GM12878 (cell line): ENCODE data around the gene TMPRSS3. TPM values are rescaled to one million over a fixed set of nuclear protein-coding genes. Genes with fewer than 3 reads are reported as not detected.

Experiments
- ATAC-seq: fragments of 200-7000 bp; cut with Tn5 transposase; 3 replicates; pipeline ENCODE4 v1.9.1; 2020; ENCODE audit warnings: mild to moderate bottlenecking, moderate library complexity
- BruUV-seq: library from RNA; stranded (reverse); fragments of 400-500 nt; replicated peaks from 2 replicates; lab custom pipeline; 2021; lab: Mats Ljungman, UMichigan
- CTCF ChIA-PET: fragments of 300-600 bp; sonication (Branson Sonifier 250); formaldehyde crosslinking; extraction: SDS; loops from one replicate; lab custom pipeline; 2021; ENCODE audit warnings: inconsistent platforms; lab: Yijun Ruan, JAX
- POLR2A ChIA-PET: fragments of 350-600 bp; formaldehyde crosslinking; extraction: SDS; loops from one replicate; lab custom pipeline; 2021; ENCODE audit warnings: inconsistent platforms; lab: Charles Lee
- RAD21 ChIA-PET: fragments of 300-600 bp; sonication (Branson Sonifier 250); formaldehyde crosslinking; loops from one replicate; lab custom pipeline; 2023; ENCODE audit warnings: antibody characterized with exemption; ENCODE audit not compliant: unreplicated experiment; lab: Charles Lee
- SMC1A ChIA-PET: fragments of 300-600 bp; sonication (Branson Sonifier 250); formaldehyde crosslinking; loops from one replicate; lab custom pipeline; 2023; ENCODE audit not compliant: unreplicated experiment, uncharacterized antibody; lab: Charles Lee
- DNase-seq: peaks from one replicate; pipeline ENCODE4 v3.0.0-alpha.2; 2011; ENCODE audit warnings: low read depth, low spot score
- FAIRE-seq: peaks from 3 replicates; lab custom pipeline; 2011; peaks lifted over from hg19 to GRCh38; lab: Jason Lieb, UNC
- H2AFZ ChIP-seq: 2 replicates; pipeline ENCODE4 v1.6.0; 2011; ENCODE audit warnings: low read depth, low read length, control low read depth; ENCODE audit not compliant: control insufficient read depth
- H3K27ac ChIP-seq: 2 replicates; pipeline ENCODE4 v1.5.1; 2011; ENCODE audit warnings: control low read depth; ENCODE audit not compliant: control insufficient read depth, insufficient read depth
- H3K27me3 ChIP-seq, 2 experiments: replicated peaks in 1 of 2; 2 replicates each; pipeline versions ENCODE4 v1.6.0 to v1.6.1; 2011; ENCODE audit warnings: low read length in 1 of 2; ENCODE audit not compliant: control insufficient read depth in 2 of 2, insufficient read depth in 2 of 2
- H3K36me3 ChIP-seq, 2 experiments: 2 replicates each; pipeline ENCODE4 v1.5.1; 2011; ENCODE audit warnings: low read length in 1 of 2; ENCODE audit not compliant: control insufficient read depth in 2 of 2, insufficient read depth in 2 of 2
- H3K4me1 ChIP-seq: 2 replicates; pipeline ENCODE4 v1.6.1; 2011; ENCODE audit warnings: mild to moderate bottlenecking, low read length, moderate library complexity, mixed read lengths; ENCODE audit not compliant: control insufficient read depth, insufficient read depth
- H3K4me2 ChIP-seq: 2 replicates; pipeline ENCODE4 v1.6.0; 2011; ENCODE audit warnings: control low read depth; ENCODE audit not compliant: control insufficient read depth, insufficient read depth
- H3K4me3 ChIP-seq: fragments of 200-600 bp; sonication (generic); 2 replicates; pipeline ENCODE4 v1.5.1; 2016
- H3K79me2 ChIP-seq: 2 replicates; pipeline ENCODE4 v1.6.0; 2011; ENCODE audit warnings: low read length; ENCODE audit not compliant: control insufficient read depth, insufficient read depth
- H3K9ac ChIP-seq: 2 replicates; pipeline ENCODE4 v1.8.0; 2011; ENCODE audit warnings: low read length, control low read depth, mixed read lengths; ENCODE audit not compliant: control insufficient read depth, insufficient read depth
- H3K9me3 ChIP-seq: replicated peaks from 3 replicates; pipeline ENCODE4 v1.5.1; 2011; ENCODE audit warnings: mild to moderate bottlenecking, low read length; ENCODE audit not compliant: control insufficient read depth, insufficient read depth
- H4K20me1 ChIP-seq: 2 replicates; pipeline ENCODE4 v1.6.0; 2011; ENCODE audit not compliant: control insufficient read depth, insufficient read depth
- BMI1 ChIP-seq: fragments of 450-650 bp; IDR thresholded peaks from 2 replicates; pipeline ENCODE4 v1.6.1; 2016; ENCODE audit warnings: mild to moderate bottlenecking, moderate library complexity, borderline replicate concordance
- BRCA1 ChIP-seq: IDR thresholded peaks from 2 replicates; pipeline ENCODE4 v1.6.1; 2011; ENCODE audit warnings: low read depth, low read length, improper control_type of control experiment
- CEBPB ChIP-seq, 2 experiments: fragments of 150-350 bp in 1 of 2; IDR thresholded peaks; 2 replicates each; pipeline ENCODE4 v1.6.1; 2012 to 2014; ENCODE audit warnings: low read depth in 2 of 2, low read length in 2 of 2, borderline replicate concordance in 1 of 2, inconsistent platforms in 1 of 2
- EGR1 ChIP-seq, 2 experiments: IDR thresholded peaks; 1 replicate in 1 of 2; 2 replicates in 1 of 2; pipeline ENCODE4 v1.6.1; 2011 to 2012; ENCODE audit warnings: low read depth in 2 of 2, low read length in 2 of 2, borderline replicate concordance in 1 of 2, mild to moderate bottlenecking in 1 of 2, moderate library complexity in 1 of 2
- GATAD2B ChIP-seq: fragments of 450-650 bp; conservative IDR thresholded peaks from 2 replicates; pipeline ENCODE4 v1.6.1; 2017; ENCODE audit warnings: low read depth, mild to moderate bottlenecking, moderate library complexity
- NBN ChIP-seq: fragments of 450-650 bp; IDR thresholded peaks from 2 replicates; pipeline ENCODE4 v1.6.1; 2016
- NFYA ChIP-seq: IDR thresholded peaks from 2 replicates; pipeline ENCODE4 v1.6.1; 2011; ENCODE audit warnings: low read depth, mild to moderate bottlenecking, low read length, improper control_type of control experiment, borderline replicate concordance
- POLR2AphosphoS2 ChIP-seq: IDR thresholded peaks from 2 replicates; pipeline ENCODE4 v1.6.1; 2011; ENCODE audit warnings: low read depth, mild to moderate bottlenecking, low read length, improper control_type of control experiment, moderate library complexity
- SIX5 ChIP-seq: IDR thresholded peaks from 2 replicates; pipeline ENCODE4 v1.6.1; 2011; ENCODE audit warnings: mild to moderate bottlenecking, low read depth, low read length, moderate library complexity; ENCODE audit not compliant: severe bottlenecking
- SKIL ChIP-seq: fragments of 450-650 bp; IDR thresholded peaks from 2 replicates; pipeline ENCODE4 v1.6.1; 2017; ENCODE audit warnings: mild to moderate bottlenecking, low read depth, inconsistent platforms; ENCODE audit not compliant: poor library complexity, severe bottlenecking
- STAT1 ChIP-seq: fragments of 450-650 bp; conservative IDR thresholded peaks from 2 replicates; pipeline ENCODE4 v1.6.1; 2014; ENCODE audit warnings: antibody characterized with exemption, mild to moderate bottlenecking
- STAT3 ChIP-seq: IDR thresholded peaks from 2 replicates; pipeline ENCODE4 v1.6.1; 2011; ENCODE audit warnings: low read depth, low read length, improper control_type of control experiment
- TCF12 ChIP-seq: IDR thresholded peaks from 2 replicates; pipeline ENCODE4 v1.6.1; 2011; ENCODE audit warnings: low read depth, mild to moderate bottlenecking, low read length
- TCF3 ChIP-seq: IDR thresholded peaks from 2 replicates; pipeline ENCODE4 v1.6.1; 2012; ENCODE audit warnings: low read depth, mild to moderate bottlenecking, low read length, borderline replicate concordance; ENCODE audit not compliant: insufficient read depth
- WGBS: methylation state at CpG from one replicate; pipeline ENCODE4 v1.1.6; 2016; ENCODE audit warnings: low lambda C conversion rate; ENCODE audit not compliant: insufficient replicate concordance, insufficient coverage; ENCODE audit errors: missing lambda C conversion rate; 5-methylcytosine and 5-hydroxymethylcytosine counted together
- in situ Hi-C: fragments of 300-500 bp; cut with MboI; formaldehyde crosslinking; loops from 9 replicates; pipeline ENCODE4 v1.14.3; 2018; ENCODE audit warnings: mixed read lengths
- intact Hi-C: fragments of 100-400 bp; cut with micrococcal nuclease; formaldehyde crosslinking; loops from one replicate; pipeline ENCODE4 v1.14.2; 2022; ENCODE audit not compliant: unreplicated experiment
- polyA plus RNA-seq, 11 experiments: library from polyadenylated mRNA; depleted of rRNA in 4 of 11; unstranded in 6 of 11; stranded (reverse) in 5 of 11; fragments of >200 nt; fragmentation: Nextera tagmentation in 4 of 11; fragmentation: Illumina TruSeq in 1 of 11; extraction: Ambion mirVana in 4 of 11; extraction: Trizol in 1 of 11; gene quantifications; 1 replicate in 1 of 11; 2 replicates in 10 of 11; pipeline versions ENCODE4 v1.2.1 to v1.2.3, GENCODE V29; 2011 to 2016; ENCODE audit warnings: inconsistent platforms in 2 of 11, missing spikeins in 2 of 11, low read depth in 1 of 11
- total RNA-seq, 4 experiments: library from RNA; depleted of rRNA in 3 of 4; stranded (reverse); fragments of >200 nt in 3 of 4; fragmentation: Illumina TruSeq in 1 of 4; extraction: Trizol in 1 of 4; gene quantifications; 2 replicates each; pipeline versions ENCODE4 v1.2.1 to v1.2.3, GENCODE V29; 2013 to 2021
- TF ChIP-seq, protein P1 (sequence below): IDR thresholded peaks from 2 replicates; pipeline ENCODE4 v1.6.1; 2012; ENCODE audit warnings: low read depth, low read length, improper control_type of control experiment
- TF ChIP-seq, protein P2 (sequence below): IDR thresholded peaks from 2 replicates; pipeline ENCODE4 v1.6.1; 2012; ENCODE audit warnings: mild to moderate bottlenecking, low read depth, low read length

TMPRSS3 gene
- total and polyA plus RNA-seq, 10 of the 15 experiments (the other 5 are each of a cell fraction or from before 2014, with no cell fraction given): 0.51 to 1.5 (median 0.82) TPM; not detected in 1

- 82% methylated on average over 7 of the region's 7 CpGs for WGBS
- H4K20me1 ChIP-seq: no peaks in the 10 kb centered on the region
- ATAC-seq (no peak), FAIRE-seq (no peak), DNase-seq (no peak)
- peaks cover 21% of the 10 kb centered on the region for H3K4me1 ChIP-seq
- POLR2A ChIA-PET: interaction anchor here (1.4 kb wide), 1 partner anchor 27 kb away, joined by 3 read pairs; no protein-coding TSS in a partner anchor
- in situ Hi-C loops (loop anchor here (5.0 kb wide), 2 partner anchors 68 to 138 kb away; no protein-coding TSS in a partner anchor), intact Hi-C loops (no loop called here)
- SMC1A ChIA-PET: interaction anchor here (1.1 to 2.1 kb wide), 5 partner anchors 20 to 160 kb away, joined by 3 to 8 read pairs (median 5); no protein-coding TSS in a partner anchor
- RAD21 ChIA-PET: interaction anchor here (0.7 to 1.4 kb wide), 2 partner anchors 52 to 135 kb away, joined by 3 read pairs; no protein-coding TSS in a partner anchor
- H3K4me2 ChIP-seq: no peak overlapping the region
- TF ChIP-seq, protein P1, sequence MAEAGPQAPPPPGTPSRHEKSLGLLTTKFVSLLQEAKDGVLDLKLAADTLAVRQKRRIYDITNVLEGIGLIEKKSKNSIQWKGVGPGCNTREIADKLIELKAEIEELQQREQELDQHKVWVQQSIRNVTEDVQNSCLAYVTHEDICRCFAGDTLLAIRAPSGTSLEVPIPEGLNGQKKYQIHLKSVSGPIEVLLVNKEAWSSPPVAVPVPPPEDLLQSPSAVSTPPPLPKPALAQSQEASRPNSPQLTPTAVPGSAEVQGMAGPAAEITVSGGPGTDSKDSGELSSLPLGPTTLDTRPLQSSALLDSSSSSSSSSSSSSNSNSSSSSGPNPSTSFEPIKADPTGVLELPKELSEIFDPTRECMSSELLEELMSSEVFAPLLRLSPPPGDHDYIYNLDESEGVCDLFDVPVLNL: no peak
- TF ChIP-seq NFYA (no peak), POLR2AphosphoS2 (no peak), STAT1 (no peak), BMI1 (no peak), EGR1 (IDR thresholded peaks at IDR 0.05; ENCODE audit: borderline replicate concordance in 1 of 2, low read depth in 2 of 2, low read length in 2 of 2) (no peak), GATAD2B (no peak), TCF3 (no peak), CEBPB (IDR thresholded peaks at IDR 0.05; ENCODE audit: borderline replicate concordance in 1 of 2, low read depth in 2 of 2, low read length in 2 of 2) (no peak), TCF12 (no peak), SKIL (no peak), NBN (no peak), STAT3 (no peak), SIX5 (no peak), BRCA1 (no peak)
- TF ChIP-seq, protein P2, sequence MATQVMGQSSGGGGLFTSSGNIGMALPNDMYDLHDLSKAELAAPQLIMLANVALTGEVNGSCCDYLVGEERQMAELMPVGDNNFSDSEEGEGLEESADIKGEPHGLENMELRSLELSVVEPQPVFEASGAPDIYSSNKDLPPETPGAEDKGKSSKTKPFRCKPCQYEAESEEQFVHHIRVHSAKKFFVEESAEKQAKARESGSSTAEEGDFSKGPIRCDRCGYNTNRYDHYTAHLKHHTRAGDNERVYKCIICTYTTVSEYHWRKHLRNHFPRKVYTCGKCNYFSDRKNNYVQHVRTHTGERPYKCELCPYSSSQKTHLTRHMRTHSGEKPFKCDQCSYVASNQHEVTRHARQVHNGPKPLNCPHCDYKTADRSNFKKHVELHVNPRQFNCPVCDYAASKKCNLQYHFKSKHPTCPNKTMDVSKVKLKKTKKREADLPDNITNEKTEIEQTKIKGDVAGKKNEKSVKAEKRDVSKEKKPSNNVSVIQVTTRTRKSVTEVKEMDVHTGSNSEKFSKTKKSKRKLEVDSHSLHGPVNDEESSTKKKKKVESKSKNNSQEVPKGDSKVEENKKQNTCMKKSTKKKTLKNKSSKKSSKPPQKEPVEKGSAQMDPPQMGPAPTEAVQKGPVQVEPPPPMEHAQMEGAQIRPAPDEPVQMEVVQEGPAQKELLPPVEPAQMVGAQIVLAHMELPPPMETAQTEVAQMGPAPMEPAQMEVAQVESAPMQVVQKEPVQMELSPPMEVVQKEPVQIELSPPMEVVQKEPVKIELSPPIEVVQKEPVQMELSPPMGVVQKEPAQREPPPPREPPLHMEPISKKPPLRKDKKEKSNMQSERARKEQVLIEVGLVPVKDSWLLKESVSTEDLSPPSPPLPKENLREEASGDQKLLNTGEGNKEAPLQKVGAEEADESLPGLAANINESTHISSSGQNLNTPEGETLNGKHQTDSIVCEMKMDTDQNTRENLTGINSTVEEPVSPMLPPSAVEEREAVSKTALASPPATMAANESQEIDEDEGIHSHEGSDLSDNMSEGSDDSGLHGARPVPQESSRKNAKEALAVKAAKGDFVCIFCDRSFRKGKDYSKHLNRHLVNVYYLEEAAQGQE: no peak
- H3K36me3 ChIP-seq: no peaks in the 10 kb centered on the region
- no peaks in the 10 kb centered on the region for H3K79me2 ChIP-seq
- CTCF ChIA-PET: interaction anchor here (1.4 to 2.8 kb wide), 4 partner anchors 21 to 300 kb away, joined by 3 to 19 read pairs (median 6); no protein-coding TSS in a partner anchor
- no peak overlapping the region for H3K4me3 ChIP-seq
- no peaks in the 10 kb centered on the region for H3K9me3 ChIP-seq
- no peaks in the 10 kb centered on the region for H3K27me3 ChIP-seq
- no peak overlapping the region for H2AFZ ChIP-seq
- no peak overlapping the region for H3K27ac ChIP-seq
- no TSS peak for BruUV-seq
- H3K9ac ChIP-seq: no peak overlapping the region
Measured at GRCh38 chr21:42445311-42445710, 49.5 kb upstream of the TMPRSS3 start.
